Adipocyte (in vitro differentiated cells): ENCODE data around the gene ZNF236.
"Not testable (repeated sequence)": the region's sequence is repeated elsewhere in the genome, so short reads cannot be mapped to it uniquely, and the experiment has no call there.

Source experiments
- DNase-seq: peaks from one replicate; pipeline ENCODE4 v3.0.0-alpha.2; 2015; ENCODE audit warnings: low read depth
- H3K27me3 ChIP-seq: replicated peaks from 2 replicates; pipeline ENCODE4 v1.7.0; 2013; ENCODE audit warnings: mild to moderate bottlenecking, low read length, moderate library complexity; ENCODE audit not compliant: control insufficient read depth, insufficient read depth
- H3K36me3 ChIP-seq: 2 replicates; pipeline ENCODE4 v1.7.0; 2013; ENCODE audit warnings: low read length, mild to moderate bottlenecking, moderate library complexity; ENCODE audit not compliant: control insufficient read depth, insufficient read depth, severe bottlenecking
- H3K4me1 ChIP-seq: 2 replicates; pipeline ENCODE4 v1.7.0; 2013; ENCODE audit warnings: mild to moderate bottlenecking, low read length, moderate library complexity; ENCODE audit not compliant: control insufficient read depth, insufficient read depth
- H3K4me3 ChIP-seq: 2 replicates; pipeline ENCODE4 v1.7.0; 2013; ENCODE audit warnings: mild to moderate bottlenecking, low read length, moderate library complexity
- H3K9ac ChIP-seq: 2 replicates; pipeline ENCODE4 v1.7.0; 2013; ENCODE audit warnings: mild to moderate bottlenecking, low read length, moderate library complexity
- H3K9me3 ChIP-seq: 2 replicates; pipeline ENCODE4 v1.7.0; 2013; ENCODE audit warnings: mild to moderate bottlenecking, low read length, moderate library complexity; ENCODE audit not compliant: control insufficient read depth

Gene ZNF236

GRCh38 chr18:76955524-76956170, 133.3 kb downstream of the ZNF236 start:
- H3K36me3 ChIP-seq = peaks cover 52% of the 10 kb centered on the region
- no peaks in the 10 kb centered on the region for H3K4me1 ChIP-seq
- H3K4me3 ChIP-seq = no peak overlapping the region
- H3K9me3 ChIP-seq = no peaks in the 10 kb centered on the region
- no peak overlapping the region for H3K9ac ChIP-seq
- H3K27me3 ChIP-seq = no peaks in the 10 kb centered on the region
- DNase-seq = no peak

- Histone ChIP-seq H3K9ac (no peak overlapping the region), H3K9me3 (no peaks in the 10 kb centered on the region), H3K27me3 (no peaks in the 10 kb centered on the region), H3K36me3 (peaks cover 55% of the 10 kb centered on the region), H3K4me1 (no peaks in the 10 kb centered on the region), H3K4me3 (no peak overlapping the region)
- DNase-seq = no peak
These were observed 134.3 kb downstream of the ZNF236 start for GRCh38 chr18:76956648-76957047.

GRCh38 chr18:76957384-76958355, 135.3 kb downstream of the ZNF236 start:
- Histone ChIP-seq H3K27me3 (no peaks in the 10 kb centered on the region), H3K9ac (no peak overlapping the region), H3K9me3 (no peaks in the 10 kb centered on the region), H3K36me3 (peaks cover 52% of the 10 kb centered on the region), H3K4me1 (no peaks in the 10 kb centered on the region), H3K4me3 (no peak overlapping the region)
- DNase-seq = no peak

- no peak overlapping the region for H3K9ac ChIP-seq
- no peaks in the 10 kb centered on the region for H3K9me3 ChIP-seq
- H3K4me3 ChIP-seq = no peak overlapping the region
- H3K4me1 ChIP-seq = no peaks in the 10 kb centered on the region
- peaks cover 47% of the 10 kb centered on the region for H3K36me3 ChIP-seq
- no peaks in the 10 kb centered on the region for H3K27me3 ChIP-seq
- no peak for DNase-seq
These were observed 136.5 kb downstream of the ZNF236 start for GRCh38 chr18:76958692-76959341.

- no peak overlapping the region for H3K4me3 ChIP-seq
These were observed 137.2 kb downstream of the ZNF236 start for GRCh38 chr18:76959605-76960004.

GRCh38 chr18:76960528-76961035, 138.2 kb downstream of the ZNF236 start:
- Histone ChIP-seq H3K9ac (no peak overlapping the region), H3K27me3 (no peaks in the 10 kb centered on the region), H3K4me1 (no peaks in the 10 kb centered on the region), H3K4me3 (no peak overlapping the region), H3K9me3 (no peaks in the 10 kb centered on the region), H3K36me3 (peaks cover 47% of the 10 kb centered on the region)
- DNase-seq = no peak

More at GRCh38 chr18:76959605-76960004, 137.2 kb downstream of the ZNF236 start:
- Histone ChIP-seq H3K36me3 (peaks cover 47% of the 10 kb centered on the region), H3K27me3 (no peaks in the 10 kb centered on the region), H3K9me3 (no peaks in the 10 kb centered on the region), H3K9ac (no peak overlapping the region), H3K4me1 (no peaks in the 10 kb centered on the region)
- no peak for DNase-seq

GRCh38 chr18:76962851-76963250, 140.5 kb downstream of the ZNF236 start:
- no peaks in the 10 kb centered on the region for H3K27me3 ChIP-seq

GRCh38 chr18:76963936-76964335, 141.6 kb downstream of the ZNF236 start:
- H3K9ac ChIP-seq = no peak overlapping the region
- H3K4me1 ChIP-seq = no peaks in the 10 kb centered on the region
- H3K4me3 ChIP-seq = no peak overlapping the region
- H3K36me3 ChIP-seq = peaks cover 34% of the 10 kb centered on the region
- H3K9me3 ChIP-seq = no peaks in the 10 kb centered on the region
- no peak for DNase-seq
- no peaks in the 10 kb centered on the region for H3K27me3 ChIP-seq

More at GRCh38 chr18:76962851-76963250, 140.5 kb downstream of the ZNF236 start:
- H3K4me3 ChIP-seq = no peak overlapping the region
- no peaks in the 10 kb centered on the region for H3K9me3 ChIP-seq
- DNase-seq = no peak
- H3K36me3 ChIP-seq = peaks cover 28% of the 10 kb centered on the region
- H3K9ac ChIP-seq = no peak overlapping the region
- no peaks in the 10 kb centered on the region for H3K4me1 ChIP-seq

GRCh38 chr18:76965555-76966151, 143.3 kb downstream of the ZNF236 start:
- not testable (repeated sequence) for H3K4me3 ChIP-seq, H3K9ac ChIP-seq, H3K4me1 ChIP-seq, H3K27me3 ChIP-seq, DNase-seq, H3K9me3 ChIP-seq
- peaks cover 22% of the 10 kb centered on the region for H3K36me3 ChIP-seq

- not testable (repeated sequence) for H3K9me3 ChIP-seq
These were observed 144.9 kb downstream of the ZNF236 start for GRCh38 chr18:76967299-76967698.

More at GRCh38 chr18:76967299-76967698, 144.9 kb downstream of the ZNF236 start:
- not testable (repeated sequence) for H3K4me3 ChIP-seq, H3K9ac ChIP-seq, DNase-seq, H3K4me1 ChIP-seq, H3K27me3 ChIP-seq
- peaks cover 15% of the 10 kb centered on the region for H3K36me3 ChIP-seq
